Caco-2 (cell line): ENCODE data around the gene DCLRE1C. TPM values are rescaled to one million over a fixed set of nuclear protein-coding genes. Genes with fewer than 3 reads are reported as not detected.
"Not testable (repeated sequence)": the region's sequence is repeated elsewhere in the genome, so short reads cannot be mapped to it uniquely, and the experiment has no call there.

Experiments
- BruUV-seq: library from RNA; stranded (reverse); fragments of 400-500 nt; replicated peaks from 2 replicates; lab custom pipeline; 2021; lab: Mats Ljungman, UMichigan
- CTCF ChIA-PET: fragments of 300-600 bp; sonication (Branson Sonifier 250); formaldehyde crosslinking; loops from one replicate; lab custom pipeline; 2022; ENCODE audit warnings: antibody characterized with exemption; lab: Charles Lee
- POLR2A ChIA-PET: fragments of 300-600 bp; sonication (Branson Sonifier 250); formaldehyde crosslinking; loops from one replicate; lab custom pipeline; 2022; ENCODE audit warnings: antibody characterized with exemption; lab: Charles Lee
- DNase-seq, 2 experiments: peaks; one replicate each; pipeline versions ENCODE4 v3.0.0 to v3.0.0-alpha.2; 2020 to 2022
- H3K27me3 ChIP-seq: replicated peaks from 2 replicates; pipeline ENCODE4 v1.6.0; 2011; ENCODE audit warnings: low read length; ENCODE audit not compliant: control insufficient read depth, insufficient read depth
- H3K36me3 ChIP-seq: 2 replicates; pipeline ENCODE4 v1.5.1; 2011; ENCODE audit warnings: low read length; ENCODE audit not compliant: control insufficient read depth, insufficient read depth
- H3K4me1 ChIP-seq: fragments of 250-450 bp; sonication (Bioruptor Pico); 2 replicates; pipeline ENCODE4 v1.5.1; 2020; ENCODE audit warnings: mild to moderate bottlenecking
- H3K4me3 ChIP-seq: 2 replicates; pipeline ENCODE4 v1.5.1; 2011; ENCODE audit warnings: low read depth, mild to moderate bottlenecking, control low read depth, low read length
- H3K9me3 ChIP-seq: fragments of 250-450 bp; sonication (Bioruptor Pico); 2 replicates; pipeline ENCODE4 v1.5.1; 2020; ENCODE audit warnings: mild to moderate bottlenecking, moderate library complexity
- H3K27ac Mint-ChIP-seq: one replicate; pipeline ENCODE4 v1.8.0; 2022; ENCODE audit warnings: mixed read lengths; ENCODE audit not compliant: unreplicated experiment
- H3K27me3 Mint-ChIP-seq: one replicate; pipeline ENCODE4 v1.8.0; 2022; ENCODE audit warnings: mixed read lengths; ENCODE audit not compliant: insufficient read depth, unreplicated experiment
- H3K36me3 Mint-ChIP-seq: one replicate; pipeline ENCODE4 v1.8.0; 2022; ENCODE audit warnings: mild to moderate bottlenecking, mixed read lengths; ENCODE audit not compliant: insufficient read depth, unreplicated experiment
- H3K4me1 Mint-ChIP-seq: one replicate; pipeline ENCODE4 v1.8.0; 2022; ENCODE audit warnings: low read depth, mixed read lengths; ENCODE audit not compliant: unreplicated experiment
- H3K4me3 Mint-ChIP-seq: one replicate; pipeline ENCODE4 v1.8.0; 2022; ENCODE audit warnings: mild to moderate bottlenecking, moderate library complexity, mixed read lengths; ENCODE audit not compliant: unreplicated experiment
- H3K9me3 Mint-ChIP-seq: one replicate; pipeline ENCODE4 v1.8.0; 2022; ENCODE audit warnings: mixed read lengths; ENCODE audit not compliant: unreplicated experiment
- CTCF ChIP-seq, 2 experiments: fragments of 200-600 bp in 1 of 2; IDR thresholded peaks; 1 replicate in 1 of 2; 2 replicates in 1 of 2; pipeline versions ENCODE4 v1.5.1 to v1.8.0; 2011 to 2022; ENCODE audit warnings: antibody characterized with exemption in 1 of 2, control low read depth in 1 of 2, inconsistent platforms in 1 of 2, low read depth in 1 of 2, low read length in 1 of 2, mild to moderate bottlenecking in 1 of 2, moderate library complexity in 1 of 2; ENCODE audit not compliant: insufficient read depth in 1 of 2, severe bottlenecking in 1 of 2, unreplicated experiment in 1 of 2
- intact Hi-C: fragments of 100-400 bp; cut with micrococcal nuclease; formaldehyde crosslinking; loops from one replicate; pipeline ENCODE4 v1.10.0; 2022; ENCODE audit not compliant: unreplicated experiment
- total RNA-seq: library from RNA; stranded (reverse); gene quantifications from 2 replicates; pipeline ENCODE4 v1.2.3, GENCODE V29; 2022

Gene DCLRE1C
- total RNA-seq, 1 experiment from 2014 or later, result 23.7 TPM

DNA sequence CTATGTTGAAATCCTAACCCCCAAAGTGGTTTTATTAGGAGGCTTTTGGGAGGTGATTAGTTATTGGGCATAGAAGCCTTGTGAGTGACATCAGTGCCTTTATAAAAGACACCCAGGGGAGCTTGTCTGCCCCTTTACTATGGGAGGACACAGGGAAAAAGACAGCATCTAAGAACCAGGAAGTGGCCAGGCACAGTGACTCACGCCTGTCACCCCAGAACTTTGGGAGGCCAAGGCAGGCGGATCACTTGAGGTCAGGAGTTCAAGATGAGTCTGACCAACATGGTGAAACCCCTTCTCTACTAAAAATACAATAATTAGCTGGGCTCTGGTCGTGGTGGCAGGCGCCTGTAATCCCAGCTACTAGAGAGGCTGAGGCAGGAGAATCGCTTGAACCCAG, 14.9 kb downstream of the DCLRE1C start:
- H3K4me1 ChIP-seq, CTCF ChIA-PET, intact Hi-C loops, BruUV-seq, H3K27me3 Mint-ChIP-seq, H3K36me3 ChIP-seq, POLR2A ChIA-PET, H3K4me3 Mint-ChIP-seq, H3K27me3 ChIP-seq, DNase-seq, H3K9me3 ChIP-seq, H3K4me3 ChIP-seq, H3K9me3 Mint-ChIP-seq, H3K4me1 Mint-ChIP-seq, H3K27ac Mint-ChIP-seq: not testable (repeated sequence)
- H3K36me3 Mint-ChIP-seq, result peaks cover 63% of the 10 kb centered on the region

DNA sequence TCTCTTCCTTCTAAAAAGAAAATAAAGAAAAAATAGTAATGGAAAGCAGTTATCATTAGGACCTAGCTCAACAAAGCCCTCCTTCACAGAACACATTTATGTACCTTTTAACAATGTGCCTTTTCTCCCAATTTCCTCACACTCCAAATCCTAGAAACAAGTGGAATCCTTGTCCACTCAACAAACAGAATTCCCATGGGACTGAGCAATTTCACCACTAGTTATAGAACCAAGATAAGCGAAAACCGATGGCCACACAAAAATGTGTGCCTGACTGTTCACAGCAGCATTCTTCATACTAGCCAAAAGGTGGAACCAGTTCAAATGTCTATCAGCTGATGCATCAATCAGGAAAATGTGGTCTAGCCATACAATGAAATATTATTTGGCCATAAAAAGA, 17.3 kb downstream of the DCLRE1C start:
- no peaks in the 10 kb centered on the region for H3K27me3 ChIP-seq
- BruUV-seq, result no TSS peak
- no peak overlapping the region for H3K4me3 ChIP-seq
- no peak overlapping the region for H3K4me3 Mint-ChIP-seq
- no peaks in the 10 kb centered on the region for H3K4me1 ChIP-seq
- DNase-seq, result no peak
- no peaks in the 10 kb centered on the region for H3K9me3 Mint-ChIP-seq
- ChIA-PET CTCF (no interaction called here), POLR2A (interaction anchor here (0.6 kb wide), 1 partner anchor 59 kb away, joined by 3 read pairs; no protein-coding TSS in a partner anchor)
- no peak for TF ChIP-seq CTCF (IDR thresholded peaks at IDR 0.05; ENCODE audit: insufficient read depth in 1 of 2, low read depth in 1 of 2, low read length in 1 of 2, severe bottlenecking in 1 of 2, unreplicated experiment in 1 of 2)
- no peak overlapping the region for H3K27ac Mint-ChIP-seq
- H3K36me3 Mint-ChIP-seq, result peaks cover 67% of the 10 kb centered on the region
- intact Hi-C loops, result no loop called here
- no peaks in the 10 kb centered on the region for H3K4me1 Mint-ChIP-seq
- H3K9me3 ChIP-seq, result no peaks in the 10 kb centered on the region
- no peaks in the 10 kb centered on the region for H3K27me3 Mint-ChIP-seq
- H3K36me3 ChIP-seq, result peaks cover 2% of the 10 kb centered on the region

DNA sequence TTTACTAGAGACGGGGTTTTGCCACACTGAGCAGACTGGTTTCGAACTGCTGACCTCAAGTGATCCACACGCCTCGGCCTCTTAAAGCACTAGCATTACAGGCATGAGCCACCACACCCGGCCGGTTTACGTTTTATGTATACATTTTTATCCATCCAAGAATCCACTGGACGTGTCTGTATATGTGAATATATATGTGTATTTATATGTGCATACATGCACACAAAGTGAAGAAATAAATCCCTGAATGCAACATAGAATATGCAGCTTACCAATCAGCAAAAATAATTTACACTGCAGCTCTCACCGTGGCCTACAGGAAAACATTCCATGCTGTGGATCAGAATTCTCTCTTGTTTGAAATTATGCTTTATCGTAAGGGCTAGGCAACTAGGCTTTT, 23.3 kb downstream of the DCLRE1C start:
- Mint-ChIP-seq H3K27me3 (no peaks in the 10 kb centered on the region), H3K36me3 (peaks cover 90% of the 10 kb centered on the region), H3K9me3 (no peaks in the 10 kb centered on the region), H3K27ac (no peak overlapping the region), H3K4me1 (peaks cover 14% of the 10 kb centered on the region), H3K4me3 (no peak overlapping the region)
- no TSS peak for BruUV-seq
- peaks cover 2% of the 10 kb centered on the region for H3K36me3 ChIP-seq
- no peaks in the 10 kb centered on the region for H3K9me3 ChIP-seq
- H3K4me1 ChIP-seq, result peaks cover 8% of the 10 kb centered on the region; the same call in 1 of the 2 replicates
- H3K4me3 ChIP-seq, result no peak overlapping the region
- no peak for DNase-seq
- TF ChIP-seq CTCF (IDR thresholded peaks at IDR 0.05; ENCODE audit: insufficient read depth in 1 of 2, low read depth in 1 of 2, low read length in 1 of 2, severe bottlenecking in 1 of 2, unreplicated experiment in 1 of 2), result no peak
- POLR2A ChIA-PET, result no interaction called here
- CTCF ChIA-PET, result no interaction called here
- no peaks in the 10 kb centered on the region for H3K27me3 ChIP-seq
- intact Hi-C loops, result no loop called here
